HL-60/S4 (cell line): ENCODE results near the gene SPATS1.

ENCODE experiments used
- in situ Hi-C: fragments of 300-500 bp; cut with MboI; formaldehyde crosslinking; loops from 2 replicates; pipeline ENCODE4 v1.14.3; 2022; ENCODE audit warnings: low sequenced_read_pairs

SPATS1 gene

GRCh38 chr6:44342489-44342888, at the start of gene SPATS1:
SPATS1 (plus strand) TSS chr6:44342650; CDS start chr6:44343096, 446 bp downstream.
- in situ Hi-C loops, result loop anchor here (25.0 kb wide), 1 partner anchor 180 kb away; the partner anchor contains the start of gene CAPN11

- in situ Hi-C loops, result no loop called here
These were observed 49.6 kb upstream of the SPATS1 start for GRCh38 chr6:44292661-44293365.

- in situ Hi-C loops, result no loop called here
These were observed 47.3 kb upstream of the SPATS1 start for GRCh38 chr6:44294832-44295791.

- in situ Hi-C loops, result no loop called here
These were observed 45.1 kb upstream of the SPATS1 start for GRCh38 chr6:44297063-44298038.

- in situ Hi-C loops, result no loop called here
These were observed 44.2 kb upstream of the SPATS1 start for GRCh38 chr6:44298055-44298803.

- in situ Hi-C loops, result no loop called here
These were observed 43.6 kb upstream of the SPATS1 start for GRCh38 chr6:44298864-44299263.

GRCh38 chr6:44300292-44300823, 42.1 kb upstream of the SPATS1 start:
- in situ Hi-C loops, result no loop called here

- in situ Hi-C loops, result no loop called here
These were observed 41.3 kb upstream of the SPATS1 start for GRCh38 chr6:44301106-44301505.

- in situ Hi-C loops, result no loop called here
These were observed 40.5 kb upstream of the SPATS1 start for GRCh38 chr6:44301782-44302564.

GRCh38 chr6:44302856-44303255, 39.6 kb upstream of the SPATS1 start:
- in situ Hi-C loops, result no loop called here

GRCh38 chr6:44303842-44304241, 38.6 kb upstream of the SPATS1 start:
- in situ Hi-C loops, result no loop called here

GRCh38 chr6:44304282-44305199, 37.9 kb upstream of the SPATS1 start:
- in situ Hi-C loops, result no loop called here

GRCh38 chr6:44305200-44305725, 37.2 kb upstream of the SPATS1 start:
- in situ Hi-C loops, result no loop called here

GRCh38 chr6:44306710-44307109, 35.7 kb upstream of the SPATS1 start:
- in situ Hi-C loops, result no loop called here

- in situ Hi-C loops, result no loop called here
These were observed 35.2 kb upstream of the SPATS1 start for GRCh38 chr6:44307217-44307616.

- in situ Hi-C loops, result no loop called here
These were observed 33.4 kb upstream of the SPATS1 start for GRCh38 chr6:44309092-44309491.

GRCh38 chr6:44309631-44310030, 32.8 kb upstream of the SPATS1 start:
- in situ Hi-C loops, result no loop called here

GRCh38 chr6:44310241-44310640, 32.2 kb upstream of the SPATS1 start:
- in situ Hi-C loops, result no loop called here
